A549 (cell line): Measurements from ENCODE around the gene TMEM182. TPM values are rescaled to one million over a fixed set of nuclear protein-coding genes. Genes with fewer than 3 reads are reported as not detected.

Source experiments
- ATAC-seq, 2 experiments: fragments of 200-7000 bp in 1 of 2; fragments of >200 bp in 1 of 2; cut with Nextera tagmentation in 1 of 2; cut with Tn5 transposase in 1 of 2; 3 replicates each; pipeline versions ENCODE4 v1.8.0 to v1.9.1; 2018 to 2020; ENCODE audit warnings: mild to moderate bottlenecking in 1 of 2, moderate library complexity in 1 of 2
- CTCF ChIA-PET: fragments of 300-600 bp; sonication (Branson Sonifier 250); formaldehyde crosslinking; extraction: SDS; loops from one replicate; lab custom pipeline; 2021; ENCODE audit warnings: antibody characterized with exemption, inconsistent platforms; lab: Yijun Ruan, JAX
- POLR2A ChIA-PET: fragments of 350-600 bp; formaldehyde crosslinking; extraction: SDS; loops from one replicate; lab custom pipeline; 2021; ENCODE audit warnings: antibody characterized with exemption, inconsistent platforms; lab: Yijun Ruan, JAX
- DNase-seq, 2 experiments: peaks; one replicate each; pipeline versions ENCODE4 v3.0.0 to v3.0.0-alpha.2; 2011 to 2016; ENCODE audit warnings: low read depth in 1 of 2, low spot score in 1 of 2
- FAIRE-seq: peaks from 2 replicates; lab custom pipeline; 2011; peaks lifted over from hg19 to GRCh38; lab: Jason Lieb, UNC
- H3K27ac ChIP-seq, 2 experiments: fragments of >200 bp; sonication (Bioruptor Twin); formaldehyde crosslinking; 3 replicates each; pipeline ENCODE4 v1.5.1; 2016 to 2017
- H3K4me1 ChIP-seq: fragments of >200 bp; sonication (Bioruptor Twin); formaldehyde crosslinking; 3 replicates; pipeline ENCODE4 v1.6.1; 2016
- H3K4me2 ChIP-seq: fragments of >200 bp; sonication (Bioruptor Twin); formaldehyde crosslinking; 3 replicates; pipeline ENCODE4 v1.6.1; 2016
- H3K4me3 ChIP-seq: fragments of >200 bp; sonication (Bioruptor Twin); formaldehyde crosslinking; 3 replicates; pipeline ENCODE4 v1.5.1; 2016
- H3K9me3 ChIP-seq: fragments of >200 bp; sonication (Bioruptor Twin); formaldehyde crosslinking; 3 replicates; pipeline ENCODE4 v1.6.1; 2016
- BCL3 ChIP-seq: fragments of >200 bp; sonication (Bioruptor Twin); formaldehyde crosslinking; IDR thresholded peaks from 3 replicates; pipeline ENCODE4 v1.6.1; 2016
- CBX2 ChIP-seq: fragments of 200-600 bp; sonication (generic); IDR thresholded peaks from 2 replicates; pipeline ENCODE4 v1.6.1; 2016; ENCODE audit warnings: low read depth, mild to moderate bottlenecking, borderline replicate concordance
- CBX8 ChIP-seq: fragments of 200-600 bp; sonication (generic); IDR thresholded peaks from 2 replicates; pipeline ENCODE4 v1.6.1; 2016
- CHD2 ChIP-seq: fragments of 150-350 bp; IDR thresholded peaks from 2 replicates; pipeline ENCODE4 v1.6.1; 2014; ENCODE audit warnings: low read length; ENCODE audit not compliant: partially characterized antibody
- CHD4 ChIP-seq: fragments of 200-600 bp; sonication (generic); IDR thresholded peaks from 2 replicates; pipeline ENCODE4 v1.6.1; 2016; ENCODE audit warnings: antibody characterized with exemption, mild to moderate bottlenecking, borderline replicate concordance
- CTCF ChIP-seq: fragments of >200 bp; sonication (Bioruptor Twin); formaldehyde crosslinking; IDR thresholded peaks from 3 replicates; pipeline ENCODE4 v1.5.1; 2016
- EHF ChIP-seq: fragments of 250-450 bp; sonication (Bioruptor Pico); IDR thresholded peaks from 2 replicates; pipeline ENCODE4 v1.5.0; 2020; ENCODE audit warnings: mild to moderate bottlenecking
- EP300 ChIP-seq, 2 experiments: fragments of >200 bp; sonication (Bioruptor Twin); formaldehyde crosslinking; IDR thresholded peaks; 2 replicates in 1 of 2; 3 replicates in 1 of 2; pipeline ENCODE4 v1.6.1; 2016 to 2017
- FOSB ChIP-seq: fragments of 250-450 bp; sonication (Bioruptor Pico); IDR thresholded peaks from 2 replicates; pipeline ENCODE4 v1.5.0; 2020; ENCODE audit warnings: mild to moderate bottlenecking, moderate library complexity
- HDAC2 ChIP-seq: fragments of 200-600 bp; sonication (generic); IDR thresholded peaks from 2 replicates; pipeline ENCODE4 v1.6.1; 2016
- HOXB5 ChIP-seq: fragments of 250-450 bp; sonication (Bioruptor Pico); IDR thresholded peaks from 2 replicates; pipeline ENCODE4 v1.5.0; 2020; ENCODE audit warnings: mild to moderate bottlenecking, moderate library complexity
- JUNB ChIP-seq: fragments of >200 bp; sonication (Bioruptor Twin); formaldehyde crosslinking; IDR thresholded peaks from 2 replicates; pipeline ENCODE4 v1.6.1; 2016
- KDM1A ChIP-seq: fragments of 200-600 bp; sonication (generic); IDR thresholded peaks from 2 replicates; pipeline ENCODE4 v1.6.1; 2016; ENCODE audit warnings: low read depth, mild to moderate bottlenecking
- MYC ChIP-seq: IDR thresholded peaks from 2 replicates; pipeline ENCODE4 v1.6.1; 2012; ENCODE audit warnings: mild to moderate bottlenecking, inconsistent platforms, low read length, improper control_type of control experiment, borderline replicate concordance
- RAD21 ChIP-seq, 2 experiments: fragments of >200 bp in 1 of 2; sonication (Bioruptor Twin) in 1 of 2; formaldehyde crosslinking in 1 of 2; IDR thresholded peaks in 1 of 2; conservative IDR thresholded peaks in 1 of 2; 2 replicates in 1 of 2; 3 replicates in 1 of 2; pipeline ENCODE4 v1.6.1; 2012 to 2018; ENCODE audit warnings: inconsistent platforms in 1 of 2
- RCOR1 ChIP-seq: fragments of 150-350 bp; IDR thresholded peaks from 2 replicates; pipeline ENCODE4 v1.6.1; 2014; ENCODE audit warnings: antibody characterized with exemption, low read length, low read depth
- RFX5 ChIP-seq: fragments of 450-650 bp; IDR thresholded peaks from 2 replicates; pipeline ENCODE4 v1.7.1; 2014; ENCODE audit warnings: antibody characterized with exemption, mild to moderate bottlenecking, moderate library complexity
- RNF2 ChIP-seq: fragments of 200-600 bp; sonication (generic); IDR thresholded peaks from 2 replicates; pipeline ENCODE4 v1.6.1; 2016; ENCODE audit warnings: low read depth, mild to moderate bottlenecking, antibody characterized with exemption, moderate library complexity, borderline replicate concordance
- SMC3 ChIP-seq: fragments of >200 bp; sonication (Bioruptor Twin); formaldehyde crosslinking; IDR thresholded peaks from 3 replicates; pipeline ENCODE4 v1.6.1; 2018; ENCODE audit warnings: inconsistent platforms
- SREBF2 ChIP-seq: fragments of 450-650 bp; IDR thresholded peaks from 2 replicates; pipeline ENCODE4 v1.6.1; 2014; ENCODE audit warnings: mild to moderate bottlenecking, moderate library complexity
- TP53 ChIP-seq: fragments of 250-450 bp; sonication (Bioruptor Pico); IDR thresholded peaks from 2 replicates; pipeline ENCODE4 v1.5.0; 2021; ENCODE audit warnings: mild to moderate bottlenecking, moderate library complexity
- USF2 ChIP-seq: fragments of 450-650 bp; IDR thresholded peaks from 2 replicates; pipeline ENCODE4 v1.6.1; 2014; ENCODE audit warnings: antibody characterized with exemption
- ZC3H11A ChIP-seq: fragments of 450-650 bp; IDR thresholded peaks from 2 replicates; pipeline ENCODE4 v1.6.1; 2014; ENCODE audit warnings: antibody characterized with exemption, mild to moderate bottlenecking
- ZFP36 ChIP-seq: fragments of 450-650 bp; IDR thresholded peaks from 2 replicates; pipeline ENCODE4 v1.6.1; 2014; ENCODE audit warnings: borderline replicate concordance; ENCODE audit not compliant: partially characterized antibody
- ZNF302 ChIP-seq: fragments of 250-450 bp; sonication (Bioruptor Pico); IDR thresholded peaks from 2 replicates; pipeline ENCODE4 v1.9.0; 2021; ENCODE audit warnings: inconsistent platforms, mild to moderate bottlenecking, moderate library complexity
- WGBS: methylation state at CpG from one replicate; pipeline ENCODE4 v1.1.6; 2017; ENCODE audit errors: missing lambda C conversion rate; 5-methylcytosine and 5-hydroxymethylcytosine counted together
- polyA plus RNA-seq, 4 experiments: library from polyadenylated mRNA; depleted of rRNA in 3 of 4; stranded (reverse); fragments of >200 nt; fragmentation: RNase III in 1 of 4; extraction: RNeasy Plus Mini Kit Qiagen cat#74134 plus additional on column Dnase treatment in 1 of 4; gene quantifications; 2 replicates in 3 of 4; 3 replicates in 1 of 4; pipeline ENCODE4 v1.2.3, GENCODE V29; 2011 to 2017
- TF ChIP-seq, protein P1 (sequence below): fragments of 250-450 bp; sonication (Bioruptor Pico); IDR thresholded peaks from 2 replicates; pipeline ENCODE4 v1.5.0; 2020; ENCODE audit warnings: low read depth, mild to moderate bottlenecking, moderate library complexity
- TF ChIP-seq, protein P2 (sequence below): IDR thresholded peaks from 2 replicates; pipeline ENCODE4 v1.6.1; 2012
- TF ChIP-seq, protein P3 (sequence below): IDR thresholded peaks from 2 replicates; pipeline ENCODE4 v1.6.1; 2012

TMEM182 gene
- polyA plus RNA-seq, 2 of the 4 experiments (the other 2 are of a cell fraction), result 5.3 to 13.1 TPM

GRCh38 chr2:102768892-102769291 is 7.1 kb downstream of the TMEM182 start:
- no peak overlapping the region for H3K4me2 ChIP-seq
- FAIRE-seq, result no peak
- no peak for DNase-seq
- H3K27ac ChIP-seq, result no peak overlapping the region
- ATAC-seq, result no peak
- ChIA-PET CTCF (interaction anchor here (0.9 kb wide), 1 partner anchor 16 kb away, joined by 3 read pairs; no protein-coding TSS in a partner anchor), POLR2A (no interaction called here)
- no peaks in the 10 kb centered on the region for H3K4me1 ChIP-seq
- no peaks in the 10 kb centered on the region for H3K9me3 ChIP-seq
- H3K4me3 ChIP-seq, result no peak overlapping the region
- TF ChIP-seq, protein P1, sequence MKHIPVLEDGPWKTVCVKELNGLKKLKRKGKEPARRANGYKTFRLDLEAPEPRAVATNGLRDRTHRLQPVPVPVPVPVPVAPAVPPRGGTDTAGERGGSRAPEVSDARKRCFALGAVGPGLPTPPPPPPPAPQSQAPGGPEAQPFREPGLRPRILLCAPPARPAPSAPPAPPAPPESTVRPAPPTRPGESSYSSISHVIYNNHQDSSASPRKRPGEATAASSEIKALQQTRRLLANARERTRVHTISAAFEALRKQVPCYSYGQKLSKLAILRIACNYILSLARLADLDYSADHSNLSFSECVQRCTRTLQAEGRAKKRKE (CRISPR knock-in tag), result no peak
- TF ChIP-seq CBX8 (no peak), RAD21 (conservative IDR thresholded peaks at IDR 0.05 in 1 of 2, IDR thresholded peaks at IDR 0.05 in 1 of 2) (no peak), BCL3 (no peak), CHD4 (no peak), ZC3H11A (no peak), MYC (no peak), KDM1A (no peak), HDAC2 (no peak), SMC3 (no peak), RFX5 (no peak), JUNB (no peak), EHF (no peak)
- TF ChIP-seq, protein P2, sequence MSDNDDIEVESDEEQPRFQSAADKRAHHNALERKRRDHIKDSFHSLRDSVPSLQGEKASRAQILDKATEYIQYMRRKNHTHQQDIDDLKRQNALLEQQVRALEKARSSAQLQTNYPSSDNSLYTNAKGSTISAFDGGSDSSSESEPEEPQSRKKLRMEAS, result no peak
- TF ChIP-seq, all 56 proteins: peak for 0

DNA sequence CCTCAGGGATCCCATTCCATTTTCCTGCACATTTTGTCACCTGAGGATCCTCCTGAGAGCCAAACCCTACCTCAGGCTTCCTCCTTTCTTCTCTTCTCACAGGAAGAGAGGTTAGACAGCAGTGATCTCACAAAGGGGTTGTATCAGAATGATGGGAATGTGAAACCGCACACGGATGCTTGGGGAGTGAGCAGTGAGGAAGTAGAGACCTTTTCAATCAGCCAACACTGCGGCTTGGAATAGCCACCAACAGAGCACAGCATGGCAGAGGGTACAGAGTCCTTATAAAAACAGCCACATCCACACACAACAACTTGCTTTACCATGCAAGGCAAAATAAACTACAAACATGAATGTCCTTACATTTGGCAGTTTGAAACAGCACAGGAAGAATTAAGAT is 8.7 kb downstream of the TMEM182 start:
- POLR2A ChIA-PET, result no interaction called here
- Histone ChIP-seq H3K4me1 (no peaks in the 10 kb centered on the region), H3K27ac (no peak overlapping the region), H3K4me2 (no peak overlapping the region), H3K4me3 (no peak overlapping the region), H3K9me3 (no peaks in the 10 kb centered on the region)
- TF ChIP-seq RCOR1 (no peak), RNF2 (no peak), EHF (no peak)
- TF ChIP-seq, protein P3, sequence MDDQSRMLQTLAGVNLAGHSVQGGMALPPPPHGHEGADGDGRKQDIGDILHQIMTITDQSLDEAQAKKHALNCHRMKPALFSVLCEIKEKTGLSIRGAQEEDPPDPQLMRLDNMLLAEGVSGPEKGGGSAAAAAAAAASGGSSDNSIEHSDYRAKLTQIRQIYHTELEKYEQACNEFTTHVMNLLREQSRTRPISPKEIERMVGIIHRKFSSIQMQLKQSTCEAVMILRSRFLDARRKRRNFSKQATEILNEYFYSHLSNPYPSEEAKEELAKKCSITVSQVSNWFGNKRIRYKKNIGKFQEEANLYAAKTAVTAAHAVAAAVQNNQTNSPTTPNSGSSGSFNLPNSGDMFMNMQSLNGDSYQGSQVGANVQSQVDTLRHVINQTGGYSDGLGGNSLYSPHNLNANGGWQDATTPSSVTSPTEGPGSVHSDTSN, result no peak
- WGBS, result 84% methylated on average over 3 of the region's 3 CpGs
- DNase-seq (no peak), ATAC-seq (no peak), FAIRE-seq (no peak)
- CTCF ChIA-PET, result interaction anchor here (1.0 kb wide), 1 partner anchor 17 kb away, joined by 5 read pairs; no protein-coding TSS in a partner anchor

DNA sequence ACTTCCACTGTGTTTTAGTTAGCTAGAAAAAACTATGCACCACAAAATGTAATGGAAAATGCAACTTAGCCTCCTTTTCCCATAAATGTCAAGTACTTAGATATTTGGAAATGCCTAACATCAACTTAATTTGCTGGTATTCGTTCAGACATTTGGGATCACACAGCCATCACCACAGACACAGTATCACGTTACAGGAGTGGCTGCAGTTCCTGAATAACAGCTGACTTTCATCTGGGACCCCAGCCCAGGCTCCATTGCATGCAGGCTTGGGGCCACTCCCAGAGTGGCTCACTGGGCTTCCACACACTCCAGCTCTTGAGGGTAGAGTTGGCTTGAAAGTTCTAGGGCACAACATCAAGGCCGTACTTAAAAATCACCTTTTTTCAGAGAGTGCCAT is 9.3 kb downstream of the TMEM182 start:
- CTCF ChIA-PET, result interaction anchor here (1.0 kb wide), 1 partner anchor 18 kb away, joined by 5 read pairs; no protein-coding TSS in a partner anchor
- Histone ChIP-seq H3K9me3 (no peaks in the 10 kb centered on the region), H3K4me3 (no peak overlapping the region), H3K4me2 (no peak overlapping the region), H3K27ac (no peak overlapping the region), H3K4me1 (no peaks in the 10 kb centered on the region)
- POLR2A ChIA-PET, result no interaction called here
- DNase-seq (no peak), FAIRE-seq (no peak), ATAC-seq (no peak)
- WGBS, result 76% methylated on average over 3 of the region's 3 CpGs
- no peak for TF ChIP-seq CBX8
- no peak for TF ChIP-seq SMC3
- no peak for TF ChIP-seq FOSB
- TF ChIP-seq SREBF2, result no peak
- TF ChIP-seq HOXB5 (CRISPR knock-in tag), result no peak
- TF ChIP-seq RFX5, result no peak
- no peak for TF ChIP-seq USF2
- no peak for TF ChIP-seq RNF2
- TF ChIP-seq EP300 (IDR thresholded peaks at IDR 0.05), result no peak
- TF ChIP-seq ZNF302 (CRISPR knock-in tag), result no peak
- TF ChIP-seq, protein P2, result no peak
- no peak for TF ChIP-seq JUNB
- no peak for TF ChIP-seq CBX2
- no peak for TF ChIP-seq TP53 (CRISPR knock-in tag)
- TF ChIP-seq CTCF, result no peak
- no peak for TF ChIP-seq ZFP36
- TF ChIP-seq, protein P1 (CRISPR knock-in tag), result no peak
- TF ChIP-seq CHD2, result no peak
